Dendritic cell treated with granulocyte-macrophage colony-stimulating factor and Interleukin-4, amounts not matched to agents 40 ng/mL and 50 ng/mL, for 4 days (primary cell): ENCODE data around the gene RINL.
"Not testable (repeated sequence)": the region's sequence is repeated elsewhere in the genome, so short reads cannot be mapped to it uniquely, and the experiment has no call there.

ENCODE experiments used
- H3K27ac Mint-ChIP-seq: one replicate; pipeline ENCODE4 v1.8.0; 2022; ENCODE audit warnings: mild to moderate bottlenecking, mixed read lengths
- H3K27me3 Mint-ChIP-seq: one replicate; pipeline ENCODE4 v1.8.0; 2022; ENCODE audit warnings: mild to moderate bottlenecking, mixed read lengths
- H3K36me3 Mint-ChIP-seq: one replicate; pipeline ENCODE4 v1.8.0; 2022; ENCODE audit warnings: low read depth, mixed read lengths
- H3K4me1 Mint-ChIP-seq: one replicate; pipeline ENCODE4 v1.8.0; 2022; ENCODE audit warnings: low read depth, mixed read lengths
- H3K4me3 Mint-ChIP-seq: one replicate; pipeline ENCODE4 v1.8.0; 2022; ENCODE audit warnings: mild to moderate bottlenecking, moderate library complexity, mixed read lengths
- H3K9me3 Mint-ChIP-seq: one replicate; pipeline ENCODE4 v1.8.0; 2022; ENCODE audit warnings: mixed read lengths
- intact Hi-C: fragments of 100-400 bp; cut with micrococcal nuclease; formaldehyde crosslinking; loops from one replicate; pipeline ENCODE4 v1.15.0; 2022

RINL gene

DNA sequence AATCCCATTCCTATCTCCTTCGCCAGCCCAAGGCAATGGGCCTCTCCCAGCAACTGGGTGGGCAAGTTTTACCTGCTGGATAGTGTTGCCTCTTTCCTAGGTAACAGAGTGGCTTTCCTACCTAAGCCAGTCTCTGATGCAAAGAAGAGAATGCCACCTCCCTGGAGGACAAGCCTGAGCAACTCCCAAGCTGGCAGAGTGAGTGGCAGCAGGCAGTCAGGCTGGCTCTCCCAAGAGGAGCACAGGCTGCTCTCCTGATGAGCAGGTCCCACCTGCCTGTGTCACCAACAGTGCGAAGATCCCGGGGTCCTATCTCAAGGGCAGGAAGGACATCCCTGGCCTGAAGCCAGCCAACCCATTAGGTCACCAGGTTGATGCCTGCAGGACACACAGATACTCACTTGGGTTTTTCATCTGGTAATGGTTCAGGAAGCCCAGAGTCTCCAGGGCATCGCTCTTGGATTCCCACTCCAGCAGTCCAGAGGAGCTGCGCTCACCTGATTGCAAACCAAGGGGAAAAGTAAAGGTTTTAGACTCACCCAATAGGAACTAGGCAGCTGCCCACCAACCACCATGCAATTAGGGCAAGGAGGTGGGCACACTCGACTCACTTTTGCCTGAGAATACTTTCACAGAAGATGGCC lies 41.0 kb downstream of the RINL start:
- intact Hi-C loops, result no loop called here
- no peaks in the 10 kb centered on the region for H3K27me3 Mint-ChIP-seq
- peaks cover 69% of the 10 kb centered on the region for H3K36me3 Mint-ChIP-seq
- no peak overlapping the region for H3K27ac Mint-ChIP-seq
- peaks cover 10% of the 10 kb centered on the region for H3K4me1 Mint-ChIP-seq
- no peak overlapping the region for H3K4me3 Mint-ChIP-seq
- H3K9me3 Mint-ChIP-seq, result no peaks in the 10 kb centered on the region

- H3K27ac Mint-ChIP-seq, result no peak overlapping the region
Measured at GRCh38 chr19:38836159-38836982, 41.7 kb downstream of the RINL start.

DNA sequence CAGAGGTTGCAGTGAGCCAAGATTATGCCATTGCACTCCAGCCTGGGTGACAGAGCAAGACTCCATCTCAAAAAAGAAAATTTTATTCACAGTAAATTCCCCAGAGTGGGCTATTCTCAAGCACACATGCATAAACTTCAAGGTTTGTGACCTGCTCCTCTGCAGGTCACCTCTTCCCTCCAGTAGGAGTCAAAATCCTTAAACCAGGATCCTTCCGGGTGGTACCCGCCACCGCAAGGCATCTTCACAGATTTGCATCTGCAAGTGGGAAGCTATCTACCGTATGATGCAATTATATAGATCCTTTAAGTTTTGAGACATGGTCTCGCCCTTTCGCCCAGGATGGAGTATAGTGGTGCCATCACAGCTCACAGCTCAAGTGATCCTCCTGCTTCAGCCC lies 43.5 kb downstream of the RINL start:
- Mint-ChIP-seq H3K27me3 (no peaks in the 10 kb centered on the region), H3K4me1 (peaks cover 29% of the 10 kb centered on the region), H3K4me3 (no peak overlapping the region), H3K27ac (no peak overlapping the region), H3K9me3 (no peaks in the 10 kb centered on the region), H3K36me3 (peaks cover 63% of the 10 kb centered on the region)
- intact Hi-C loops, result loop anchor here (5.0 kb wide), 1 partner anchor 63 kb away; the partner anchor contains the start of genes NFKBIB and SIRT2

More at GRCh38 chr19:38836159-38836982, 41.7 kb downstream of the RINL start:
- H3K36me3 Mint-ChIP-seq, result peaks cover 68% of the 10 kb centered on the region
- no peak overlapping the region for H3K4me3 Mint-ChIP-seq
- intact Hi-C loops, result no loop called here
- no peaks in the 10 kb centered on the region for H3K9me3 Mint-ChIP-seq
- H3K27me3 Mint-ChIP-seq, result no peaks in the 10 kb centered on the region
- peaks cover 14% of the 10 kb centered on the region for H3K4me1 Mint-ChIP-seq

- H3K4me1 Mint-ChIP-seq, result peaks cover 32% of the 10 kb centered on the region
- H3K27me3 Mint-ChIP-seq, result no peaks in the 10 kb centered on the region
- no peaks in the 10 kb centered on the region for H3K9me3 Mint-ChIP-seq
- H3K27ac Mint-ChIP-seq, result no peak overlapping the region
- intact Hi-C loops, result loop anchor here (5.0 kb wide), 1 partner anchor 63 kb away; the partner anchor contains the start of genes NFKBIB and SIRT2
- H3K4me3 Mint-ChIP-seq, result no peak overlapping the region
- peaks cover 62% of the 10 kb centered on the region for H3K36me3 Mint-ChIP-seq
Measured at GRCh38 chr19:38834104-38834490, 44.0 kb downstream of the RINL start.

- no peak overlapping the region for H3K4me3 Mint-ChIP-seq
- H3K27ac Mint-ChIP-seq, result no peak overlapping the region
- intact Hi-C loops, result loop anchor here (1.0 to 5.0 kb wide), 2 partner anchors 16 to 64 kb away; partner anchors contain the start of genes HNRNPL, NFKBIB and SIRT2
Measured at GRCh38 chr19:38833092-38833425, 45.0 kb downstream of the RINL start.

DNA sequence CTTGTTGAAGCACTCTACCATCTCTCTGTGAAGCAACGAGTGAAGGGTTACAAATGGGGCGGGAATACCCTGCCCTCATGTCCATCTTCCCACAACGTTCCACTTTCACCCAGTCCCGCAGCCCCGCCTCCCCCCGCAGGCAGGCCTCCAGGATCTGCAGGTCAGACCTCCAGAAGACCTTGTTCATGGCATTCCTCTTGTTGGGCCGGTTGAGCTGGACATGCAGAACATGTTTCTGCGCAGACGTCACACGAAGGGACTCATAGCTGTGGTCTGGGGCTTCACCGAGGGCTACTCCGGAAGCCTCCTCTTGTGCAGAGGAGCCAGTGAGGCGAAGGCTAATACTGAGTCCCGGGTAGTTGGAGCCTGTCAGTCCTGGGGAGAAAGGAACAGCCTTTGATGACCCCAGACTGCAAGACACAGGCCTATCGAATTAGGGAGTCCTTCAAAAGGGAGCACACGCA lies 46.9 kb downstream of the RINL start:
- intact Hi-C loops, result loop anchor here (5.0 kb wide), 1 partner anchor 66 kb away; the partner anchor contains the start of genes NFKBIB and SIRT2
- H3K4me3 Mint-ChIP-seq, result peak overlapping the region; percentile 93
- peaks cover 51% of the 10 kb centered on the region for H3K4me1 Mint-ChIP-seq
- no peaks in the 10 kb centered on the region for H3K9me3 Mint-ChIP-seq
- peaks cover 58% of the 10 kb centered on the region for H3K36me3 Mint-ChIP-seq
- peak overlapping the region; percentile 94 for H3K27ac Mint-ChIP-seq
- H3K27me3 Mint-ChIP-seq, result no peaks in the 10 kb centered on the region

More at GRCh38 chr19:38833092-38833425, 45.0 kb downstream of the RINL start:
- no peaks in the 10 kb centered on the region for H3K27me3 Mint-ChIP-seq
- H3K9me3 Mint-ChIP-seq, result no peaks in the 10 kb centered on the region
- H3K4me1 Mint-ChIP-seq, result peaks cover 35% of the 10 kb centered on the region
- peaks cover 59% of the 10 kb centered on the region for H3K36me3 Mint-ChIP-seq

DNA sequence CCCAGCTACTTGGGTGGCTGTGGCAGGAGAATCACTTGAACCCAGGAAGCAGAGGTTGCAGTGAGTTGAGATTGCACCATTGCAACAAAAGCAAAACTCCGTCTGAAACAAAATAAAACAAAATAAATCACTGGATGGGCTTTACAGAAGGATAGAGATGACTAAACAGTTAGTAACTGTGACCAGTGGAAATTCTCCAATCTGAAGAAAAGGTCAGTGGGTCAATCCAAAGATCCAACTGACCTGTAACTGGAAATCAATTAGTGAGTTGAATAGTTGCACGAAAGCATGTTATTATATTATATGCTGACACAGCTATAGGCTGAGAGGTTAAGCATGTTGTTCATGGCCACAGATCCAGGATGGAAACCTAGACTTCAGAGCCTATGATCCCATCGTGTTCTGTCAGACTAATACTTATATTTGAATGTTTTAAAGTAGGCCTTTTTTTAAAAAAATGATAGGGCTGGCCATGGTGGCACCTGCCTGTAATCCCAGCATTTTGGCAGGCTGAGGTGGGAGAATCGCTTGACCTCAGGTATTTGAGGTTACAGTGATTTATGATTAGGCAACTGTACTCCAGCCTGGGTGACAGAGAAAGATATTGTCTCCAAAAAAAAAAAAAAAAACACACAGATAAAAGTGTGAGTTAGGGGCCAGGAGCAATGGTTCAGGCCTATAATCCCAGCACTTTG lies 47.9 kb downstream of the RINL start:
- H3K4me3 Mint-ChIP-seq, result peak overlapping the region; percentile 93
- H3K36me3 Mint-ChIP-seq, result peaks cover 58% of the 10 kb centered on the region
- H3K27me3 Mint-ChIP-seq, result no peaks in the 10 kb centered on the region
- peaks cover 51% of the 10 kb centered on the region for H3K4me1 Mint-ChIP-seq
- intact Hi-C loops, result loop anchor here (5.0 kb wide), 1 partner anchor 67 kb away; the partner anchor contains the start of genes NFKBIB and SIRT2
- H3K27ac Mint-ChIP-seq, result peak overlapping the region; percentile 20
- no peaks in the 10 kb centered on the region for H3K9me3 Mint-ChIP-seq

- intact Hi-C loops, H3K4me3 Mint-ChIP-seq, H3K9me3 Mint-ChIP-seq, H3K27me3 Mint-ChIP-seq: not testable (repeated sequence)
- Mint-ChIP-seq H3K4me1 (peaks cover 51% of the 10 kb centered on the region), H3K27ac (peak overlapping the region; percentile 20), H3K36me3 (peaks cover 68% of the 10 kb centered on the region)
Measured at GRCh38 chr19:38829203-38829602, 48.9 kb downstream of the RINL start.

DNA sequence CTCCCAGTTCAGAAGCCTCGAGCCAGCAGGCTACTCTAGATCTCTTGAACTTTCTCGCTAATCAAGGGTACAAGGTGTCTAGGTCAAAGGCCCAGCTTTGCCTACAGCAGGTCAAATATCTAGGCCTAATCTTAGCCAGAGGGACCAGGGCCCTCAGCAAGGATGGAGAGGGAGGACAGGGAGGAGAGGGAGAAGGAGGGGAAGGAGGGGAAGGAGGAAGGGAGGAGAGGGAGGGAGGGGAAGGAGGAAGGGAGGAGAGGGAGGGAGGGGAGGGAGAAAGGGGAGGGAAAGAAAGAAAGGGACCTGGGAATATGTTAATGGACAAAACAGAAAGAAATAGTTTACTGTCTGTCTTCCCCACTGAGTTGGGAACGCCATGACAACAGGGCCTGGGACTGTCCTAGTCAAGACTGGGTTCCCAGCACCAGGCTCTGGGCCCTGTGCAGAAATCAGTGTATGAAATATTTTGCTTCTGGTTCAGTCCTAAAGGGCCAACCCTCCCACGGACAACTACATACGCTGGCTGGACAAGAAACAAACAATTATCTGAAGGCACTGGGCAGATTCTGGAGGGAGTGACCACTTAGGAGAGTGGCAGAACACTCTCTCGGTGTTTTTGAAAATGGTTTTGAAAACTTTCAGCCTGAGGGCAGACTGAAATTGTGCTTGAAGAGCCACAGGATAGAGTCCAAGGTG lies 51.1 kb downstream of the RINL start:
- H3K9me3 Mint-ChIP-seq, result peaks cover 17% of the 10 kb centered on the region
- H3K27me3 Mint-ChIP-seq, result no peaks in the 10 kb centered on the region
- no peak overlapping the region for H3K4me3 Mint-ChIP-seq
- H3K36me3 Mint-ChIP-seq, result peaks cover 89% of the 10 kb centered on the region
- intact Hi-C loops, result no loop called here
- H3K27ac Mint-ChIP-seq, result no peak overlapping the region
- H3K4me1 Mint-ChIP-seq, result peaks cover 40% of the 10 kb centered on the region

- H3K27ac Mint-ChIP-seq, H3K27me3 Mint-ChIP-seq, intact Hi-C loops, H3K4me3 Mint-ChIP-seq: not testable (repeated sequence)
- peaks cover 33% of the 10 kb centered on the region for H3K4me1 Mint-ChIP-seq
- peaks cover 17% of the 10 kb centered on the region for H3K9me3 Mint-ChIP-seq
- H3K36me3 Mint-ChIP-seq, result peaks cover 89% of the 10 kb centered on the region
Measured at GRCh38 chr19:38825936-38826335, 52.1 kb downstream of the RINL start.

GRCh38 chr19:38821230-38821825 lies 56.7 kb downstream of the RINL start:
- H3K27ac Mint-ChIP-seq, H3K4me1 Mint-ChIP-seq, H3K27me3 Mint-ChIP-seq, H3K4me3 Mint-ChIP-seq, intact Hi-C loops: not testable (repeated sequence)
- H3K36me3 Mint-ChIP-seq, result peaks cover 92% of the 10 kb centered on the region
- peaks cover 17% of the 10 kb centered on the region for H3K9me3 Mint-ChIP-seq

GRCh38 chr19:38819231-38819920 lies 58.7 kb downstream of the RINL start:
- intact Hi-C loops, result no loop called here
- H3K9me3 Mint-ChIP-seq, result peaks cover 17% of the 10 kb centered on the region
- peaks cover 6% of the 10 kb centered on the region for H3K4me1 Mint-ChIP-seq
- H3K27me3 Mint-ChIP-seq, result no peaks in the 10 kb centered on the region
- peaks cover 89% of the 10 kb centered on the region for H3K36me3 Mint-ChIP-seq
- H3K27ac Mint-ChIP-seq, result no peak overlapping the region
- no peak overlapping the region for H3K4me3 Mint-ChIP-seq
